Measurements from ENCODE around the gene NOTCH2.

GRCh38 chr1:119895102-119895501 is 174.4 kb downstream of the NOTCH2 start:
- TF ChIP-seq CTCF (IDR thresholded peaks at IDR 0.05) (no peak), POLR2A (IDR thresholded peaks at IDR 0.05) (no peak), EP300 (IDR thresholded peaks at IDR 0.05) (no peak)
